ENCODE measurements around the gene PUS3.

DNA sequence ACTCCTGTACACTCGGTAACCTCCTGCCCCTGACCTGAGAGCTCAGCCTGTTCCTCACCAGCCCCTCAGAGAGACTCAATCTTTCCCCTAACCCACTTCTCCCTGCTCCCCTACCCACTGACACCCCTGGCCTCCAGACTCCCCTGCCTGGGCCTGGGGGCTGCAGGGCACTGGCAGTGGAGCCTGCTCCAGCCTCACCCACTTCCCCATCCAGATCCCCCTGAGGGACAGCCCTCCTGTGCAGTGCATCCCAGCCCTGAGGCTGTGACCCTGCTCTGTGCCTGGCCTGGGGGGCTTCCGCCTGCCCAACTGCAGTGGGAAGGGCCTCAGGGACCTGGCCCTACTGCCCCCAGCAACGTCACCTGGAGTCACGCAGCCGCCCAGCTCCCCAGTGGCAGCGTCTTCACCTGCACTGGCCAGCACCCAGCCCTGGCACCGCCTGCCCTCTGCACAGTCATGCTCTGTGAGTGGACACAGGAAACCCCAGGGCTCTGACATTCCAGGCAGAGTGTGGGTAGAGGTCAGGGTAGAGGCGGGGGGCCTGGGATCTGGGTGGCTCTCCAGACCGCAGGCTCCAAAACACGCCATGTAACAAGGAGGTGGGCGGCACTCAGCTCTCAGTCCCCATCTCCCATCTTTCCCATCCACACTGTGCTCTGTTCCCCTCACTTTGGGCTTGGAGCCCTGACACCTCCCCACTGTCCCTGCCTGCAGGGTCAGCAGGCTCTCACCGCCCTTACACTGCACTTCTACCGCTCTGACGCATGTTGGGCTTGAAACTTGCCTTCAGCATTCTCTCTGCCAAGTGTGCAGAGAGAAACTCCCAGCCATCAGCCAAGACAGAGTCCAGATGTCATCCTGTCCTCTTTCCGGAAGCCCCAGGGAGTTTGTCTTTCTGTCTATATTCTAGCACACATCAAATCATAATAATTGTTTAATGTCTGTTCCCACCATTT is 48.0 kb upstream of the PUS3 start:
- TF ChIP-seq, protein P1, sequence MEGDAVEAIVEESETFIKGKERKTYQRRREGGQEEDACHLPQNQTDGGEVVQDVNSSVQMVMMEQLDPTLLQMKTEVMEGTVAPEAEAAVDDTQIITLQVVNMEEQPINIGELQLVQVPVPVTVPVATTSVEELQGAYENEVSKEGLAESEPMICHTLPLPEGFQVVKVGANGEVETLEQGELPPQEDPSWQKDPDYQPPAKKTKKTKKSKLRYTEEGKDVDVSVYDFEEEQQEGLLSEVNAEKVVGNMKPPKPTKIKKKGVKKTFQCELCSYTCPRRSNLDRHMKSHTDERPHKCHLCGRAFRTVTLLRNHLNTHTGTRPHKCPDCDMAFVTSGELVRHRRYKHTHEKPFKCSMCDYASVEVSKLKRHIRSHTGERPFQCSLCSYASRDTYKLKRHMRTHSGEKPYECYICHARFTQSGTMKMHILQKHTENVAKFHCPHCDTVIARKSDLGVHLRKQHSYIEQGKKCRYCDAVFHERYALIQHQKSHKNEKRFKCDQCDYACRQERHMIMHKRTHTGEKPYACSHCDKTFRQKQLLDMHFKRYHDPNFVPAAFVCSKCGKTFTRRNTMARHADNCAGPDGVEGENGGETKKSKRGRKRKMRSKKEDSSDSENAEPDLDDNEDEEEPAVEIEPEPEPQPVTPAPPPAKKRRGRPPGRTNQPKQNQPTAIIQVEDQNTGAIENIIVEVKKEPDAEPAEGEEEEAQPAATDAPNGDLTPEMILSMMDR (IDR thresholded peaks at IDR 0.05), result no peak
- TF ChIP-seq POLR2A (IDR thresholded peaks at IDR 0.05), result no peak

Measured in Peyer's patch (tissue), 4 donors.